Measurements from ENCODE around the gene PRR18.
A peak's percentile ranks its signal among the peaks of the same experiment; 100 is the strongest.

The PRR18 gene

DNA sequence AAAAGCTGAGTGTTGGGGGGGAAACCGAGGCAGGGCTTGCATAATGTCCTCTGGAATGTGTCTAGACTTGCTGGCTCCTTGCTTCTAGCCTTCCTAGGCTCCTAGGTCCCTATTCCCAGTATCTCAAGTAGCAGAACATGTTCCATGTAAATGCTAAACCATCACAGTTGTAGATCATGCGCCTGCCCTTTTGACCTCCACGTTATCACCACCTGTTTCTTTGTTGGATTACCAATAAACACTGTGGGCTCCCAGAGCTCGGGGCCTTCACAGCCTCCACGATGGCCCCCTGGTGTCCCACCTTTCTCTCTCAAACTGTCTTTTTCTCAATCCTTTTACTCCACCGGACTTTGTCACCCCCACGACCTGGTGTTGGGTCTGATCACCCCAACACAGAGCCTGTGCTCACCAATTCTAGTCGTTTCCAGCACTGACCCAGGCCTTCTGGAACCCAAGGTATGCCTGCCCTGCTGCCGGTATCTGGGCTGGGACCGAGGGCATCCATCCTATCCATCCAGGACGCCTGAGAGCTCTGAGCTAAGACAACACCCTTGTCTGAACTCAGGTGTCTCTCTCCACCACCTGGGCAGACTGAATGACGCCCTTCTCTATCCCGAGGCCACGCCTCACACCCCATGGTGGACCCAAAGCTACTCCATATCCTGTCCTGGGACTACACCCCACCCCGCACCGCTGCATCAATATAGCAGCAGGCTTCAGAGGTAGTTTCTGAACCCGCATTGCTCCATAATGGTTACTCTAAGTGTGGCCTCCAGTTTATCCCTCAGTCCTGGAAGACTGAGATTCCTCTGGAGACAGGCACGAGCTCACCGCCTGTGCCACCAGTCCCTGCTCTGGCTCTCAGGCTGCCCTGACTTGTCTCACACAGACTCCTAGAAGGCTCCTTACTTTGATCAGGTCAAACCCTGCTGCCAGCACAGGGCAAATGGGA lies 9.3 kb upstream of the PRR18 start:
- H3K27ac Mint-ChIP-seq: no peak overlapping the region
- no peaks in the 10 kb centered on the region for H3K27me3 Mint-ChIP-seq
- H3K36me3 Mint-ChIP-seq: peaks cover 2% of the 10 kb centered on the region
- no peaks in the 10 kb centered on the region for H3K4me1 Mint-ChIP-seq
- H3K9me3 Mint-ChIP-seq: no peaks in the 10 kb centered on the region
- no peak overlapping the region for H3K4me3 Mint-ChIP-seq

DNA sequence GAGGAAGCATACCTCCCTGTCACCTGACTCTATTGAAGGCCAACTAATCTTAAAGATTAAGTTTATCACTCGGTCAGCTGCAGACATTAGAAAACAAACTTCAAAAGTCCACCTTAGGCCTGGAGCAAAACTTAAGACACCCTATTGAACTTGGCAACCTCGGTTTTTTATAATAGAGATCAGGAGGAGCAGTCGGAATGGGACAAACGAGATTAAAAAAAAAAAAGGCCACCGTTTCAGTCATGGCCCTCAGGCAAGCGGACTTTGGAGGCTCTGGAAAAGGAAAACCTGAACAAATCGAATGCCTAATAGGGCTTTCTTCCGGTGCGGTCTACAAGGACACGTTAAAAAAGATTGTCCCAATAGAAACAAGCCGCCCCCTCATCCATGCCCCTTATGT lies 7.2 kb upstream of the PRR18 start:
- Mint-ChIP-seq H3K27ac (no peak overlapping the region), H3K4me1 (no peaks in the 10 kb centered on the region), H3K27me3 (no peaks in the 10 kb centered on the region), H3K36me3 (peaks cover 2% of the 10 kb centered on the region), H3K9me3 (no peaks in the 10 kb centered on the region), H3K4me3 (no peak overlapping the region)

DNA sequence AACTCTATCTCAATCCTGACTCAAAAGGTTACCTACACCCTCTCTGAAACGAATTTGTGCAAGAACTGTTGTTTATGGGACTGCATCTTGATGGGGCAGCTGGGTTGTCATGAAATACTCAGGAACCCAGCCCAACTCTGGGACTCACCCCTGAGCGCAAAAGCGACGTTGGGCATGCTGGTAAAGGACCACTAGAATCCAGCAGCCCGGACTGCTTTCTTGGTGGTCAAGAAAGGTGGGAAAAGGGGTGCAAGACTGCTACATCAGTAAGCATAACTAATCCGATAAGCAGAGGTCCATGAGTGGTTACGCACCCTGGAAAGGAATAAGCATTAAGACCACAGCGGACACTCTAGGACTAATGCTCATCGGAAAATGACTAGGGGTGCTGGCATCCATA lies 6.3 kb upstream of the PRR18 start:
- H3K27me3 Mint-ChIP-seq: no peaks in the 10 kb centered on the region
- no peak overlapping the region for H3K27ac Mint-ChIP-seq
- H3K4me3 Mint-ChIP-seq: no peak overlapping the region
- no peaks in the 10 kb centered on the region for H3K4me1 Mint-ChIP-seq
- peaks cover 2% of the 10 kb centered on the region for H3K36me3 Mint-ChIP-seq
- no peaks in the 10 kb centered on the region for H3K9me3 Mint-ChIP-seq

DNA sequence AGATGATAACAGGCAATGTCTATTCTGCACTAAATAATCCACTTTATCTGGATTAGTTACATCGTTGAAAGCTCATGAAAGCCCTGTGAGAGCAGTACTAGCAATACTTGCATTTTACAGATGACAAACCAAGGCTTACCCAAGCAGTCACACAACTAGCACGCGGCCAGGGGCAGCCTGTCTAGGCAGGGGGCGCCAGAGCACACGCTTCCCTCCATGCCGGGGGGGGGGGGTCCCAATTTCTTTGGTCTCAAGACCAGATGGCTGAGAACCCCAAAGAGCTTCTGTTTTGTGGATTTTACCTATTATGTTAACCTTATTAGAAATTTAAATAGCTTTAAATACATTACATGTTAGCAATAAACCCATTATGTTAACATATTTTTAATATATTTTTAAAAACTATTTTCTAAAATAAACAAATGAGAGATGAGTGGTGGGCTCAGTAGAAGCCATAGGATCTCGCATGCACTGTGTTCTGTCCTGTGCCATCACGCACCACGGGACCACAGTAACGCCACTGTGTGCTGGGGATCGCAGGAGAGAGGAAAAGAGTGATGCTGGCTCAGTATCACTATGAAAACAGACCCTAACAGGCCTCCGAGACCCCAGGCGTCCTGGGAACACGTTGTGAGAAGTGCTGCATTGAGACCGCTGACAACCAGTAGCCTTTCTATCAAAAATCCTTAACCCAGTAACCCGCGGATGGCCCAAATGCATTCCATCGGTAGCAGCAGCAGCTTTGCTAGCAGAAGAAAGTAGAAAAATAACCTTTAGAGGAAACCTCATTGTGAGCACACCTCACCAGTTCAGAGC lies 5.3 kb upstream of the PRR18 start:
- no peaks in the 10 kb centered on the region for H3K4me1 Mint-ChIP-seq
- no peaks in the 10 kb centered on the region for H3K9me3 Mint-ChIP-seq
- H3K27me3 Mint-ChIP-seq: peaks cover 6% of the 10 kb centered on the region
- H3K27ac Mint-ChIP-seq: no peak overlapping the region
- H3K36me3 Mint-ChIP-seq: no peaks in the 10 kb centered on the region
- H3K4me3 Mint-ChIP-seq: no peak overlapping the region

DNA sequence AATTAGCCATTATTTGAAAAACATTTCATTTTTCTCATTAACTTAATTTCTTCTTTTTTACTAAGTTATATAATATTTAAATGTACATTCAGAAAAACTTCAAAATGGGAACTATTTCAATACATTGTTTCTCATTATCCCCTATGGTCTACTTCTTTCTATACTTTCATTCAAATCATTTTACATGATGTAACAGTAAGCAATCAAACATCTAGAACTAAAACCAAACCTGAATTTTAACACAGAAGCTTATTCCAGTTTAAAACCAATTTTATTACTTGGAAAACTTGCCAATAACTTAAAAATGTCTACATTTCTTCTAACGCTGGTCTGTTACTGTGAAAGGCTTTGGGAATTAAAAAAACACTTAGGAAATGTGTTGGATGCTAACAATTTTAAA lies 4.6 kb upstream of the PRR18 start:
- Mint-ChIP-seq H3K4me1 (no peaks in the 10 kb centered on the region), H3K36me3 (no peaks in the 10 kb centered on the region), H3K9me3 (no peaks in the 10 kb centered on the region), H3K4me3 (no peak overlapping the region), H3K27ac (no peak overlapping the region), H3K27me3 (peaks cover 6% of the 10 kb centered on the region)

DNA sequence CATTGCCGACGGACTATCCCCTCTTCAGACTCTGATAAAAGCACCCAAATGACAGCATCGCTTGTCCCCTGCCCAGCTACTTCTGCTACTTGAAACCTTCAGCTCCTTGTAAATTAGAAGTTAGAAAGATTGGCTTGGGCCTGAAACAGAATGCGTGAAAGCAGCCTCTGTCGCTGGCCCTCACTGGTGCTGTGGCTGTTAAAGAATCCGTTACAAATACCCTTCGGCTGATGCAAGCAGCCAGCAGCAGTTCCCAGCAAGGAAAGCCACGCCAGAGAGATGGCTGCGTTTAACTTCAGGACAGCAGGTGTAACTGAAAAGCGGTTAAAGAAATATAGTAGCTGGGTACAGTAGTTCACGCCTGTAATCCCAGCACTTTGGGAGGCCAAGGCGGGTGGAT lies 2.4 kb upstream of the PRR18 start:
- no peaks in the 10 kb centered on the region for H3K9me3 Mint-ChIP-seq
- H3K4me1 Mint-ChIP-seq: peaks cover 5% of the 10 kb centered on the region
- no peak overlapping the region for H3K4me3 Mint-ChIP-seq
- peaks cover 13% of the 10 kb centered on the region for H3K27me3 Mint-ChIP-seq
- no peaks in the 10 kb centered on the region for H3K36me3 Mint-ChIP-seq
- no peak overlapping the region for H3K27ac Mint-ChIP-seq

DNA sequence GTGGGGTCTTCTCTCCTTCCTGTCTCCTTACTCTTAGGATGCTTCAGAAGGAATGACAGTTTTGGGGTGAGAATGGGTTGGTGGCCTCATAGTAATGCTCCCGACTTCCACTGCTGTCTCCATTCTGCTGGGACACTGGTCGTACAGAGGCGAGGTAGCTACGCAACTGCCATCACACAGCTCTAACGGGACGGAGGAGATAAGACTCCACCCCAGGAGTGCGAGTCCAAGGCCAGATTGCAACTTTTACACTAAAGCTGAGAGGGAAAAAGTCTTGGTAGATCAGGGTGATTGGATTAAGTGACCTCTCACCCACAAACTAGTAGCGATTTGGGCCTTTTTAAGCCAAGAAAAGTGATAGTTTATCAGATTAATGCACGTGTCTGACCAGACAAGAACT lies 1.8 kb upstream of the PRR18 start:
- peaks cover 18% of the 10 kb centered on the region for H3K27me3 Mint-ChIP-seq
- H3K4me1 Mint-ChIP-seq: peaks cover 5% of the 10 kb centered on the region
- no peaks in the 10 kb centered on the region for H3K9me3 Mint-ChIP-seq
- H3K4me3 Mint-ChIP-seq: no peak overlapping the region
- H3K27ac Mint-ChIP-seq: no peak overlapping the region
- H3K36me3 Mint-ChIP-seq: no peaks in the 10 kb centered on the region

DNA sequence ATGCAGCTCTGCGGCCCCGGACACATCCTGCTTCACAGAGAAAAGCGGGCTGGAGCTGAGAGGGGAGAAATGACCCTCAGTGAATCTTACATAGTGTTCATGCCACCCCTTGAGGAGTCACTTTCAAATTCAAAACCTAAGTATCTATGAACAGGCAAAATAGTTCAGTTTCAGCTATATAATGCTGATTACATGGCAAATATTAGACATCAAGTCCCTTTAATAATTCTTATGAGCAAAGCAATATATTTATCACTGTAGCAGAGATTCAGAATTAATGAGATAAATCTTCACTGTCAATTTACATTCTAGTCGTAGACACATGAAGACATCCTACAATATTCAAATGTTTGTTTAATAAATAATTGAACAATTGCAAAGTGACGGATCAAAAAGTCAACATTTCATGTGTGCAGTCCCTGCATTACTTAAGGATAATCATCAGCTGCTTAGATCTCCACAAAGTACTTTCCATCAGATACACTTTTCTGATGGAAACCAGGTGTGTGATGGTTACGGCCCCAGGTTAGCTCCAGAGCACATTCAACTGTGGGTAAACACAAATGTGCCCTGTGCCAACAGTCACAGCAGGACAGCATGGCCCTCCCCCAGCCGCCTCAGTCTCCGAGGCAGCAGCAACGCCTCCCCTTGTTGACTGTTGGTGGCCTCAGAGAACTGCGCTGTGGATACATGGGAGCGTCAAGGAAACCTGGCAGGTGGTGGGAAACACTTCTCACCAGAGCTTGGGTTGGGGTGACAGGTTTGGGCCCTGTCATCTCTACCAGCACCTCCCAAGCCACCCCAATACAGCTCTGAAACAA lies 787 bp upstream of the PRR18 start:
- H3K27ac Mint-ChIP-seq: no peak overlapping the region
- peaks cover 20% of the 10 kb centered on the region for H3K27me3 Mint-ChIP-seq
- no peaks in the 10 kb centered on the region for H3K9me3 Mint-ChIP-seq
- peak overlapping the region; percentile 12 for H3K4me3 Mint-ChIP-seq
- H3K4me1 Mint-ChIP-seq: peaks cover 5% of the 10 kb centered on the region
- no peaks in the 10 kb centered on the region for H3K36me3 Mint-ChIP-seq

DNA sequence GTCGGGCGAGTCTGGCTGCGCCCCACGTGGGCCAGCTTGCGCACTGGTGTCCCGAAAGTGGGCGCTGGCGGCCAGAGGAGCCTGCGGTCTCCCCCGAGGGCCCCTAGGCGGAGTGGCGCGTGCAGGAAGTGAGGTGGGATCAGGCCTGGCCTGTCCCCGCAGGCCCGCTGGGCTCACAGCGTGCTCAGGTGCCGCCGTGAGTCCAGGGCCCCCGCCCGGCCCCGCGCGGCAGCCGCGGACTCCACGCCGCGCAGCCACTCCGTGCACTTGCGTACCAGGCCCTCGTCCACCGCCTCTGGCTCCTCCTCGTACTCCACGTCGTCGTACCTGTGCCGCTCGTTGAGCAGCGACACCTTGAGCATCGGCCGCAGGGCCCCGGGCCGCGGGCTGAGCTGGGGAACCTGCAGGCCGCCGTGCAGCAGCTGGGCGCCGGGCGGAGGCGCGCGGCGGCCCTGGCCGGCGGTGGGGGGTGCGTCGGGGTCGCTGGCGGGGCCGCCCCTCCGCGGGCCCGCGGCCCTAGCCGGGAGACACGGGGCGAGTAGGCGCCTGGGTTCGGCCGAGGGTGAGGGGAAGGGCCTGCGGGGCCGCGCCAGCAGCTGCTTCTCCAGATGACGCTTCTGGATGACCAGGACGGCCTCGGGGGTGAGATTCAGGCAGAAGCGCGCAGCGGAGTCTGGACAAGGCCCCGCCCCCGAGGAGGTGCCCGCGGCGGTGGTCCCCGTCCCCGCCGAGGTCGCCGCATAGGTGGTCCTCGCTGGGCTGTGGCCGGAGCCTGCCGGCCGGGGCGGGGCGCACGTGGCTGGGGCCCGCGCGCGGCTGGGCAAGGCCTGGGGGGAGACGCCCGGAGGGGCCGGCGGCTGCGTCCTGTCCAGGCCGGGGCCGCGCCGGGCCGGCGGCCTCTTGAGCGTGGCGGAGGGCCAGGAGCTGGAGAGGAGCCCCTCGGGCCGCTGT lies 835 bp downstream of the PRR18 start:
- H3K4me3 Mint-ChIP-seq: peak overlapping the region; percentile 42

DNA sequence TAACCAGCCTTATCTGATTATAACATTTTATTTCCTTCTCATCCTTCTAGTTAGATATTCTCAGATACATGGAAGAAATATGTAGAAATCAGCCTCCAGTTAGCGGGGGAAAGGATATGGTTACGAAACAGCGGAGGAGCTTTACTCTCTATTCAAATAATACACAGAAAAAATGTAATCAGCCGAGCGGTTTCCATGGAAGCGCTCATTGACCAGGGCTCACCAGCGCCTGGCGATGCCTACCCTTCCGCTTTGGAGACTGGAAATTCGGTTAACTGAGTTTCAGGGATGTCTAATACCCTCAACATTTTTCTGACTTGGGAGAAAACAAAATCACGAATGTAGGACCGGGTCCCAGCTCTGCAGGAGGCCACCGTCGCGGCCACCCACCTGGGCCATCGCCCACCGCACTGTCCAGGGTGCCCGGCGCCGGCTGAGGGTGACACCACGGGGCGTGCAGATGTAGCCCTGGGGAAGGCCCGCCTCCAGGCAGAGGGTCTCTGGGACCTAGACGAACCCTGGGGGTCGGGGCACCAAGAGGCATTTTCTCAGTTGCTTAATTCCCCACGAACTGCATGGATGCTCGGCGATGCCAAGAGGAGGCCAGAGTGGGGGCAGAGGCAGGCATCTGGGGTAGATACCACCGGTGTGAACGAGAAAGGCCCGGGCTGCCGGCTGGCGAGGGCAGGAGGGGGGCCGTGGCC lies 1.7 kb downstream of the PRR18 start:
- Mint-ChIP-seq H3K36me3 (no peaks in the 10 kb centered on the region), H3K27me3 (peaks cover 28% of the 10 kb centered on the region), H3K4me1 (peaks cover 5% of the 10 kb centered on the region), H3K4me3 (peak overlapping the region; percentile 73), H3K9me3 (no peaks in the 10 kb centered on the region), H3K27ac (no peak overlapping the region)

More for the DNA sequence above, 835 bp downstream of the PRR18 start:
- Mint-ChIP-seq H3K27ac (no peak overlapping the region), H3K9me3 (no peaks in the 10 kb centered on the region), H3K4me1 (peaks cover 5% of the 10 kb centered on the region), H3K36me3 (no peaks in the 10 kb centered on the region), H3K27me3 (peaks cover 24% of the 10 kb centered on the region)

DNA sequence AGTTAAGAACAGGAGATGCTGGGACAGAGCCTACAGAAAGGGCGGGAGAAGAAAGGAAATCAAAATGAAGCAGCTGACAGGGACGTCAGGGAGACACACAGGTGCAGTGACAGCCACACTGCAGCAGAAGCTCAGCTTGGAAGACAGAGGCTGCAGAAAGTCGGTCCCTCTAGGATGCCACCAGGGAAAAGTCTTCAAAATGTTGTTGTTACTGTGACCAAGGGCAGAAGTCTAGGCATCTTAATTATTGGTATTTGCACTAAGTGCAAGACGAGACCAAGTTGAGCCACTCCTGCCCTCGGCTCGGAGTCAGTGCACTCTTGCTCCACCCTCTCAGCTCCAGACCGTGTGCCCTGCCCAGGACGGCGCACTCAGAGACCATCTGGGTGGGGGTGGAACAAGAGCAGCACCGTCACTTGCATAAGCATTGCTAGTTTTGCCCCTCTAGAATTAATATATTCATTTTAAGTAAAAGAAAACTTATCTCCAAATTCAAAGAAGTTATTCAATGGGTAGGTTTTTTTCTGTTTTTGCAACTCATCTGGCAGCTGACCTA lies 2.6 kb downstream of the PRR18 start:
- Mint-ChIP-seq H3K27me3 (peaks cover 28% of the 10 kb centered on the region), H3K4me3 (peak overlapping the region; percentile 23)

DNA sequence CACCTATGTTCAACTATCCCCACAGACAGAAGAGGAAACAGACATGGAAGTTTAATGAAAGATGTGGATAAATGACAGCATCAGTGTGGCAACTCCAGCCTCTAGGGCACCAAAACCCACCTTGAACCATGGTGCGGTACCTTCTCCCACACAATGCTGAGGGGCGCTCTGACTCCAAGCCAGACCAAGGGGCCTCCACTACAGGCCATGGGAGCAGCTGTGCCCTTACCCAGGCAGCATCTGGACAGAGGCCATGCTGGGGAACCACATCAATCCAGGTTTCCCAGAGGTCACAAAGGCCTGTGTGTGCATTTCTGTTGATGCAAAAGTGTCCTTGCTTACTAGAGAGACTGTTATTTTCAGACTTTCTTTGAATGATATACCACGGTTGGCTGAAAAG lies 4.1 kb downstream of the PRR18 start:
- Mint-ChIP-seq H3K4me1 (peaks cover 5% of the 10 kb centered on the region), H3K27me3 (peaks cover 32% of the 10 kb centered on the region), H3K27ac (no peak overlapping the region)

More for the DNA sequence above, 2.6 kb downstream of the PRR18 start:
- Mint-ChIP-seq H3K36me3 (no peaks in the 10 kb centered on the region), H3K27ac (no peak overlapping the region), H3K9me3 (no peaks in the 10 kb centered on the region), H3K4me1 (peaks cover 5% of the 10 kb centered on the region)

DNA sequence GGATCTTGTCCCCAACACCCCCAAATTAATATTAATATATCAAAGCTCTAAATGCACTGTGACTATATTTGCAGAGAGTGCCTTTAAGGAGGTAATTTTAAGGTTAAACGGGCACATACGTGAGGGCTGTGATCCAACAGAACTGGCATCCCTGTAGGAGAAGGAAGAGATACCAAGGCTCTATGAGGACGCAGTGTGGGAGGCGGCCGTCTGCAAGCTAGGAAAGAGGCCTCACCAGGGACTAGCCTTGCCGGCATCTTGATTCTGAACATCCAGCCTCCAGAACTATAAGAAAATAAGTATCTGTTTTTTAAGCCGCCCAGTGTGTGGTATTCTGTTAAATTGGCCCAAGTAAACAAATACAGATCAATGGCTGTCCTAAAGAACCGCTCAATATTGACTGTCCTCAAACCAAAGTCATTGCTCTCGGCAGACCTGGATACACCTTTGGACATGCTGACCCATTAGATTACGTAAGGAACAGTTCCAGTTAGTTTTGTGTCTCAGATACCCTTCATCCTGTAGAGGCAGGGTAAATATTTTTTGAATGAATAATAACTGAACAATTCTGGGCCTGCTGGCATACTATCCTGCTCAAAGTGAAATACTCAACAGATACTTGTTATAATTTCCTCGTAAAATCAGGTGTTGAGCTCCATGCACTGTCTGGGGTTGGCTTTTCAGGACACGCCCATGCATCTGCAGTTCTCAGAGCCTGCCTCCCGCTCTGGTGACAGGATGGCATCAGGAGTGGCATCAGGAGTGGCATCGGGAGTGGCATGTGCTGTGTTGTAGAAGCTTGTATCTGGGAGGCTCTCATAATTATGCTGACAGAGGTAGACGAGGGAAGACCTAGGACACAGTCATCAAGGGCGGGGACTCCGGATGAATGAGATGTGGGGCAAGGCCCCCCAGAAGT lies 6.3 kb downstream of the PRR18 start:
- Mint-ChIP-seq H3K4me3 (no peak overlapping the region), H3K4me1 (peaks cover 5% of the 10 kb centered on the region), H3K9me3 (no peaks in the 10 kb centered on the region), H3K36me3 (no peaks in the 10 kb centered on the region), H3K27ac (no peak overlapping the region), H3K27me3 (peaks cover 27% of the 10 kb centered on the region)

More for the DNA sequence above, 4.1 kb downstream of the PRR18 start:
- Mint-ChIP-seq H3K4me3 (no peak overlapping the region), H3K9me3 (no peaks in the 10 kb centered on the region), H3K36me3 (no peaks in the 10 kb centered on the region)

Data from activated naive CD4-positive, alpha-beta T cell treated with anti-CD3 and anti-CD28 coated beads, Interleukin-2, amount 50 U/mL, for 24 hours (primary cell).